ENCODE measurements around the gene ARID5B. TPM values are rescaled to one million over a fixed set of nuclear protein-coding genes. Genes with fewer than 3 reads are reported as not detected.

Gene ARID5B
- total RNA-seq, 1 donor from 2014 or later: 1.1 TPM

GRCh38 chr10:62062752-62063512 is 161.4 kb downstream of the ARID5B start:
- H3K27ac Mint-ChIP-seq (ENCODE audit: unreplicated experiment): no peak overlapping the region
- no peaks in the 10 kb centered on the region for H3K27me3 Mint-ChIP-seq (ENCODE audit: unreplicated experiment)
- H3K4me1 Mint-ChIP-seq (ENCODE audit: low read depth, unreplicated experiment): no peaks in the 10 kb centered on the region
- no peak for DNase-seq
- H3K36me3 Mint-ChIP-seq (ENCODE audit: unreplicated experiment): no peaks in the 10 kb centered on the region
- no peak for TF ChIP-seq CTCF (IDR thresholded peaks at IDR 0.05; ENCODE audit: partially characterized antibody, unreplicated experiment)
- H3K9me3 Mint-ChIP-seq (ENCODE audit: unreplicated experiment): no peaks in the 10 kb centered on the region
- H3K4me3 Mint-ChIP-seq (ENCODE audit: unreplicated experiment): no peak overlapping the region

GRCh38 chr10:62063795-62064472 is 162.4 kb downstream of the ARID5B start:
- Mint-ChIP-seq H3K9me3 (ENCODE audit: unreplicated experiment) (no peaks in the 10 kb centered on the region), H3K36me3 (ENCODE audit: unreplicated experiment) (no peaks in the 10 kb centered on the region), H3K27me3 (ENCODE audit: unreplicated experiment) (no peaks in the 10 kb centered on the region), H3K27ac (ENCODE audit: unreplicated experiment) (no peak overlapping the region), H3K4me3 (ENCODE audit: unreplicated experiment) (no peak overlapping the region), H3K4me1 (ENCODE audit: low read depth, unreplicated experiment) (no peaks in the 10 kb centered on the region)
- DNase-seq: no peak
- TF ChIP-seq CTCF (IDR thresholded peaks at IDR 0.05; ENCODE audit: partially characterized antibody, unreplicated experiment): no peak

GRCh38 chr10:62067560-62067959 is 166.1 kb downstream of the ARID5B start:
- Mint-ChIP-seq H3K9me3 (ENCODE audit: unreplicated experiment) (no peaks in the 10 kb centered on the region), H3K4me3 (ENCODE audit: unreplicated experiment) (no peak overlapping the region), H3K4me1 (ENCODE audit: low read depth, unreplicated experiment) (peaks cover 6% of the 10 kb centered on the region), H3K36me3 (ENCODE audit: unreplicated experiment) (no peaks in the 10 kb centered on the region), H3K27ac (ENCODE audit: unreplicated experiment) (no peak overlapping the region), H3K27me3 (ENCODE audit: unreplicated experiment) (no peaks in the 10 kb centered on the region)
- DNase-seq: no peak
- TF ChIP-seq CTCF (IDR thresholded peaks at IDR 0.05; ENCODE audit: partially characterized antibody, unreplicated experiment): no peak

GRCh38 chr10:62068464-62068863 is 167.0 kb downstream of the ARID5B start:
- no peak overlapping the region for H3K27ac Mint-ChIP-seq (ENCODE audit: unreplicated experiment)

More at GRCh38 chr10:62068464-62068863, 167.0 kb downstream of the ARID5B start:
- no peak for DNase-seq
- H3K27me3 Mint-ChIP-seq (ENCODE audit: unreplicated experiment): no peaks in the 10 kb centered on the region
- H3K9me3 Mint-ChIP-seq (ENCODE audit: unreplicated experiment): no peaks in the 10 kb centered on the region
- no peaks in the 10 kb centered on the region for H3K36me3 Mint-ChIP-seq (ENCODE audit: unreplicated experiment)
- no peak for TF ChIP-seq CTCF (IDR thresholded peaks at IDR 0.05; ENCODE audit: partially characterized antibody, unreplicated experiment)
- H3K4me3 Mint-ChIP-seq (ENCODE audit: unreplicated experiment): no peak overlapping the region
- H3K4me1 Mint-ChIP-seq (ENCODE audit: low read depth, unreplicated experiment): peaks cover 6% of the 10 kb centered on the region

Measured in glutamatergic neuron (in vitro differentiated cells).